Nephron progenitor cell (in vitro differentiated cells): ENCODE measurements around the gene ZRANB2.

Experiments used
- DNase-seq: peaks from one replicate; pipeline ENCODE4 v3.0.0; 2021
- H3K27ac Mint-ChIP-seq: 2 replicates; pipeline ENCODE4 v1.8.0; 2021; ENCODE audit warnings: mild to moderate bottlenecking, moderate library complexity, mixed read lengths
- H3K27me3 Mint-ChIP-seq: 2 replicates; pipeline ENCODE4 v1.8.0; 2021; ENCODE audit warnings: mild to moderate bottlenecking, low read depth, mixed read lengths; ENCODE audit not compliant: poor library complexity
- H3K36me3 Mint-ChIP-seq: 2 replicates; pipeline ENCODE4 v1.8.0; 2021; ENCODE audit warnings: low read depth, mixed read lengths
- H3K4me1 Mint-ChIP-seq: 2 replicates; pipeline ENCODE4 v1.8.0; 2021; ENCODE audit warnings: mixed read lengths
- H3K4me3 Mint-ChIP-seq: 2 replicates; pipeline ENCODE4 v1.8.0; 2021; ENCODE audit warnings: mild to moderate bottlenecking, moderate library complexity, mixed read lengths
- H3K9me3 Mint-ChIP-seq: 2 replicates; pipeline ENCODE4 v1.8.0; 2021; ENCODE audit warnings: mild to moderate bottlenecking, moderate library complexity, mixed read lengths
- CTCF ChIP-seq: fragments of 200-600 bp; sonication (generic); IDR thresholded peaks from 2 replicates; pipeline ENCODE4 v1.5.0; 2021; ENCODE audit warnings: antibody characterized with exemption

The ZRANB2 gene

DNA sequence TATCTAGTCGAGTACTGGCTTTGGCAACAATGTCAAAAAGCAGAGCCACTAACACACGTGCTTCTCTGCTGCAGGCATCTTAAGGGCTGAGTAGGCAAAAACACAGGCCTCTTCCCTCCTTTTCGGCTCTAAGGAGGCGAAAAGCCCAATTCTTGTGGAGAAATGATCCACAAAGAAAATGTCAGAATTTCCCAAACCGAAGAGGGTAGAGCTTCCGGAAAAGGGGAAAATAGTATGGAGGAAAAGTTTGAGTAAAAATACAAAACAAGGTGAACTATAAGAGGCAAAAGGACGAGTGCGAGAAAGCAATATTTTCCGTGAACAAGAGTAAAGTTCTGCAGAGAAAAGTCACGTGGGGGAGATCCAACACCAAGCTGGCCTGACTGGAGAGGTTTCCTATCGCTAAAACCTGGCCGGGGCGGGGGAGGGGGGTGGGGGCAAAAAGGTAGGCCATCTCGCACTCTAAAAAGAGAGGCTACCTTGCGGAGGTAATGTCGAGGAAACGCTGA lies 551 bp downstream of the ZRANB2 start:
- H3K27ac Mint-ChIP-seq, result peak overlapping the region; percentile 100
- peaks cover 20% of the 10 kb centered on the region for H3K36me3 Mint-ChIP-seq
- H3K4me3 Mint-ChIP-seq, result peak overlapping the region; percentile 96
- H3K9me3 Mint-ChIP-seq, result peaks cover 4% of the 10 kb centered on the region
- peak; percentile 3 for DNase-seq
- H3K4me1 Mint-ChIP-seq, result peaks cover 29% of the 10 kb centered on the region
- no peak for TF ChIP-seq CTCF
- peaks cover 24% of the 10 kb centered on the region for H3K27me3 Mint-ChIP-seq

GRCh38 chr1:71074681-71075080 lies 6.2 kb downstream of the ZRANB2 start:
- Mint-ChIP-seq H3K36me3 (peaks cover 62% of the 10 kb centered on the region), H3K4me3 (no peak overlapping the region)

GRCh38 chr1:71072273-71072672 lies 8.6 kb downstream of the ZRANB2 start:
- no peak overlapping the region for H3K4me3 Mint-ChIP-seq

More at GRCh38 chr1:71074681-71075080, 6.2 kb downstream of the ZRANB2 start:
- H3K27ac Mint-ChIP-seq, result no peak overlapping the region
- H3K4me1 Mint-ChIP-seq, result peaks cover 16% of the 10 kb centered on the region
- TF ChIP-seq CTCF, result no peak
- H3K9me3 Mint-ChIP-seq, result no peaks in the 10 kb centered on the region
- DNase-seq, result no peak
- H3K27me3 Mint-ChIP-seq, result no peaks in the 10 kb centered on the region

GRCh38 chr1:71071720-71072119 lies 9.1 kb downstream of the ZRANB2 start:
- Mint-ChIP-seq H3K4me1 (no peaks in the 10 kb centered on the region), H3K27ac (no peak overlapping the region), H3K9me3 (no peaks in the 10 kb centered on the region), H3K27me3 (no peaks in the 10 kb centered on the region), H3K4me3 (no peak overlapping the region), H3K36me3 (peaks cover 67% of the 10 kb centered on the region)
- no peak for DNase-seq
- TF ChIP-seq CTCF, result no peak

More at GRCh38 chr1:71072273-71072672, 8.6 kb downstream of the ZRANB2 start:
- Mint-ChIP-seq H3K36me3 (peaks cover 65% of the 10 kb centered on the region), H3K4me1 (no peaks in the 10 kb centered on the region), H3K9me3 (no peaks in the 10 kb centered on the region), H3K27ac (no peak overlapping the region), H3K27me3 (no peaks in the 10 kb centered on the region)
- DNase-seq, result no peak
- TF ChIP-seq CTCF, result no peak

DNA sequence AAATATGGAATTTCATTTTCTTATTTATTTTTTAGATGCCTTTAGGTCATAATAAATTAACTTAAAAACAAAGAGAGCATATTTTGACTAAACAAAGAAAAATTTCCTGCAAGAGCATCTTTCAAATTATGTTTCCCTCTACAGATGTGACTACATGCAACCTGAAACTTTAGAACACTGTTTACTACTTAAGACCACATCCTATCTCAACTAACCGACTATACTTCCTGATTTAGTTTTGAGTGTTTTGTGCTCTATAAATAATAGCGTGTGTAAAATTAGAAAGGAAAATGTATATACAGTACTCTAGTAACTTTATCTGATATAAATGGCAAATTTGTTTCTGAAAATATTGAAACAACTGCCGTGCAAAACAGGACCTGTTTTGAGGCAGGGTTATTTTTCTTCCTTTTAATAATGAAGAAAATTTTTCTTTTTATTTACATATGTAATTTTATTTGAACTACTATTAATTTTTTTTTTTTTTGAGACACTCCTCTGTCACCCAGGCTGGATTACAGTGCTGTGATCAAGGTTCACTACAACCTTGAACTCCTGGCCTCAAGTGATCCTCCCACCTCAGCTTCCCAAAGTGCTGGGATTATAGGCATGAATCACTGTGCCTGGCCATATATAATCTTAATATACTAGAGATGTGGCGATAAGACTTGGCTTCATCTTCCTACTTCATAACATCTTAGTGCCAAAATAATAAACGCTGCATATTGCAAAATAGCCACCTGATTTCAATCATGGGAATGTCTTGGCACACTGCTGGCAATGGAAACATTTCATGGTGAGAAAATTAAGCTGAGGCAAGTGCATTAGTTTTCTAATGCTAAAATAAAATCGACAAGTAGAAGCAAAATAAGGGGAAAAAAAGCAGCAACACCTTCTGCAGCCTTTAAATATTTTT lies 12.3 kb downstream of the ZRANB2 start:
- no peak for DNase-seq
- peak overlapping the region; percentile 36 for H3K27ac Mint-ChIP-seq
- H3K4me3 Mint-ChIP-seq, result no peak overlapping the region
- no peaks in the 10 kb centered on the region for H3K27me3 Mint-ChIP-seq
- H3K9me3 Mint-ChIP-seq, result no peaks in the 10 kb centered on the region
- no peaks in the 10 kb centered on the region for H3K4me1 Mint-ChIP-seq
- H3K36me3 Mint-ChIP-seq, result peaks cover 67% of the 10 kb centered on the region
- no peak for TF ChIP-seq CTCF
